Progenitor cell of endocrine pancreas (in vitro differentiated cells): ENCODE data around the gene FOXC1. TPM values are rescaled to one million over a fixed set of nuclear protein-coding genes. Genes with fewer than 3 reads are reported as not detected.

Source experiments
- DNase-seq: peaks from one replicate; pipeline ENCODE4 v3.0.0; 2021; ENCODE audit warnings: low spot score; ENCODE audit not compliant: unreplicated experiment
- H3K27ac Mint-ChIP-seq: 2 replicates; pipeline ENCODE4 v1.8.0; 2021; ENCODE audit warnings: mild to moderate bottlenecking, moderate library complexity, mixed read lengths
- H3K27me3 Mint-ChIP-seq: 2 replicates; pipeline ENCODE4 v1.8.0; 2021; ENCODE audit warnings: mixed read lengths
- H3K36me3 Mint-ChIP-seq: 2 replicates; pipeline ENCODE4 v1.8.0; 2022; ENCODE audit warnings: mixed read lengths; ENCODE audit not compliant: insufficient read depth
- H3K4me1 Mint-ChIP-seq: 2 replicates; pipeline ENCODE4 v1.8.0; 2021; ENCODE audit warnings: low read depth, mixed read lengths
- H3K4me3 Mint-ChIP-seq: 2 replicates; pipeline ENCODE4 v1.8.0; 2021; ENCODE audit warnings: low read depth, mild to moderate bottlenecking, moderate library complexity, mixed read lengths
- H3K9me3 Mint-ChIP-seq: 2 replicates; pipeline ENCODE4 v1.8.0; 2021; ENCODE audit warnings: low read depth, mixed read lengths
- total RNA-seq: library from RNA; stranded (reverse); gene quantifications from 2 replicates; pipeline ENCODE4 v1.2.1, GENCODE V29; 2021
- TF ChIP-seq, protein P1 (sequence below): fragments of 200-600 bp; sonication (generic); IDR thresholded peaks from one replicate; pipeline ENCODE4 v1.5.0; 2021; ENCODE audit warnings: antibody characterized with exemption, mild to moderate bottlenecking; ENCODE audit not compliant: unreplicated experiment

Gene FOXC1
- total RNA-seq, 1 donor from 2014 or later, result 0.46 TPM

GRCh38 chr6:1580109-1580508, 29.6 kb upstream of the FOXC1 start:
- H3K27ac Mint-ChIP-seq, result no peak overlapping the region
- no peak overlapping the region for H3K4me3 Mint-ChIP-seq
- H3K36me3 Mint-ChIP-seq, result no peaks in the 10 kb centered on the region
- no peak for DNase-seq
- TF ChIP-seq, protein P1, sequence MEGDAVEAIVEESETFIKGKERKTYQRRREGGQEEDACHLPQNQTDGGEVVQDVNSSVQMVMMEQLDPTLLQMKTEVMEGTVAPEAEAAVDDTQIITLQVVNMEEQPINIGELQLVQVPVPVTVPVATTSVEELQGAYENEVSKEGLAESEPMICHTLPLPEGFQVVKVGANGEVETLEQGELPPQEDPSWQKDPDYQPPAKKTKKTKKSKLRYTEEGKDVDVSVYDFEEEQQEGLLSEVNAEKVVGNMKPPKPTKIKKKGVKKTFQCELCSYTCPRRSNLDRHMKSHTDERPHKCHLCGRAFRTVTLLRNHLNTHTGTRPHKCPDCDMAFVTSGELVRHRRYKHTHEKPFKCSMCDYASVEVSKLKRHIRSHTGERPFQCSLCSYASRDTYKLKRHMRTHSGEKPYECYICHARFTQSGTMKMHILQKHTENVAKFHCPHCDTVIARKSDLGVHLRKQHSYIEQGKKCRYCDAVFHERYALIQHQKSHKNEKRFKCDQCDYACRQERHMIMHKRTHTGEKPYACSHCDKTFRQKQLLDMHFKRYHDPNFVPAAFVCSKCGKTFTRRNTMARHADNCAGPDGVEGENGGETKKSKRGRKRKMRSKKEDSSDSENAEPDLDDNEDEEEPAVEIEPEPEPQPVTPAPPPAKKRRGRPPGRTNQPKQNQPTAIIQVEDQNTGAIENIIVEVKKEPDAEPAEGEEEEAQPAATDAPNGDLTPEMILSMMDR, result no peak
- H3K4me1 Mint-ChIP-seq, result peaks cover 3% of the 10 kb centered on the region
- peaks cover 39% of the 10 kb centered on the region for H3K27me3 Mint-ChIP-seq
- H3K9me3 Mint-ChIP-seq, result no peaks in the 10 kb centered on the region

GRCh38 chr6:1580585-1580984, 29.1 kb upstream of the FOXC1 start:
- DNase-seq, result no peak
- Mint-ChIP-seq H3K27ac (no peak overlapping the region), H3K4me3 (no peak overlapping the region), H3K36me3 (no peaks in the 10 kb centered on the region), H3K4me1 (no peaks in the 10 kb centered on the region), H3K27me3 (peaks cover 35% of the 10 kb centered on the region), H3K9me3 (no peaks in the 10 kb centered on the region)
- TF ChIP-seq, protein P1, result no peak

- H3K27ac Mint-ChIP-seq, result no peak overlapping the region
- H3K36me3 Mint-ChIP-seq, result no peaks in the 10 kb centered on the region
- H3K4me1 Mint-ChIP-seq, result no peaks in the 10 kb centered on the region
- TF ChIP-seq, protein P1, result no peak
- H3K4me3 Mint-ChIP-seq, result no peak overlapping the region
- H3K27me3 Mint-ChIP-seq, result peaks cover 30% of the 10 kb centered on the region
- no peak for DNase-seq
- H3K9me3 Mint-ChIP-seq, result no peaks in the 10 kb centered on the region
These were observed 28.4 kb upstream of the FOXC1 start for GRCh38 chr6:1581120-1581991.

- H3K27me3 Mint-ChIP-seq, result peaks cover 23% of the 10 kb centered on the region
- no peak overlapping the region for H3K4me3 Mint-ChIP-seq
- no peak overlapping the region for H3K27ac Mint-ChIP-seq
- H3K4me1 Mint-ChIP-seq, result peaks cover 5% of the 10 kb centered on the region
- no peaks in the 10 kb centered on the region for H3K9me3 Mint-ChIP-seq
- no peak for DNase-seq
- no peaks in the 10 kb centered on the region for H3K36me3 Mint-ChIP-seq
- TF ChIP-seq, protein P1, result no peak
These were observed 25.6 kb upstream of the FOXC1 start for GRCh38 chr6:1584146-1584545.

DNA sequence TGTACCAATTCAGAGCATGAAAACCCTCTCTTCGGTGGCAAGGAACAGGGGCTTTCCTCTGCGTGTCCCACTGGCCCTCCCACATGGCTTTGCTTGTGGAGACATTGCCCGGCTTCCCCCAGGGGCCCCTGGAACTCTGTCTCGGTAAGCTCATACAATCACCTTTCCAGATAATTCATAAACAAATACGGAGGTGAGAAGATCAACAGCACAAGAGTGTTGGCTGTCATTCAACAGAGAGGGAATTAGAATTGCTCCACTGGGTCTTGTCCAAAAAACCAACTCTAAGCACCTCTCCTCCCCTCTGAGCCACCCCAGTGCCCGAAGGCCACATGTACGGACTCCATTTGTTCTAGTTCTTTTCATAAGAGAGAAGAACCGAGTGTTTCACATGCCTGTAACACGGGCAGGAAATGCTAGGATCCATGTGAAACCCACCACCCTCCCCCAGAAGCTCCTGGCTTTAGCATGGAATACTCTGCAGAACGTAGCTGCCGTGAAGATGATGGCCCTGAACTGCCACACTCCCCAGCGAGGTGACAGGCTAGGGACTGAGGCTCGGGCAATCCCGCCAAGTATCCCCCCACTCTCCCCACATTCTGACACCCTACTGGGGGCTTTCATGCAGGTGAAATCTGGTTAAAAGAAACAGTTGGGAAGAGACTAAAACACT, 24.6 kb upstream of the FOXC1 start:
- Mint-ChIP-seq H3K27ac (no peak overlapping the region), H3K9me3 (no peaks in the 10 kb centered on the region), H3K36me3 (no peaks in the 10 kb centered on the region), H3K4me3 (no peak overlapping the region), H3K4me1 (peaks cover 7% of the 10 kb centered on the region), H3K27me3 (peaks cover 19% of the 10 kb centered on the region)
- no peak for DNase-seq
- TF ChIP-seq, protein P1, result no peak
